Amniotic stem cell (primary cell): ENCODE results near the gene ELAC2.

Experiments used
- DNase-seq: peaks from one replicate; lab custom pipeline; 2025; lab: John Stamatoyannopoulos, UW

Gene ELAC2

GRCh38 chr17:13017655-13018459 lies at the start of gene ELAC2:
Gene ELAC2 (minus strand): TSS chr17:13018027. CDS start chr17:13017947, 80 bp downstream.
- DNase-seq, result peak; percentile 97

GRCh38 chr17:13065032-13065431 lies 47.2 kb upstream of the ELAC2 start:
- no peak for DNase-seq

GRCh38 chr17:13055131-13055530 lies 37.3 kb upstream of the ELAC2 start:
- no peak for DNase-seq

- DNase-seq, result no peak
Measured at GRCh38 chr17:13054666-13055065, 36.8 kb upstream of the ELAC2 start.

GRCh38 chr17:13051915-13052314 lies 34.1 kb upstream of the ELAC2 start:
- DNase-seq, result no peak

- DNase-seq, result no peak
Measured at GRCh38 chr17:13047011-13047606, 29.3 kb upstream of the ELAC2 start.

GRCh38 chr17:13046361-13046760 lies 28.5 kb upstream of the ELAC2 start:
- no peak for DNase-seq

- no peak for DNase-seq
Measured at GRCh38 chr17:13044572-13045065, 26.8 kb upstream of the ELAC2 start.

GRCh38 chr17:13038931-13039665 lies 21.3 kb upstream of the ELAC2 start:
- DNase-seq, result no peak

GRCh38 chr17:13036751-13037150 lies 18.9 kb upstream of the ELAC2 start:
- no peak for DNase-seq

- DNase-seq, result no peak
Measured at GRCh38 chr17:13035420-13035819, 17.6 kb upstream of the ELAC2 start.

- no peak for DNase-seq
Measured at GRCh38 chr17:13031718-13032350, 14.0 kb upstream of the ELAC2 start.

GRCh38 chr17:13030459-13031300 lies 12.9 kb upstream of the ELAC2 start:
- DNase-seq, result no peak

GRCh38 chr17:13030056-13030455 lies 12.2 kb upstream of the ELAC2 start:
- DNase-seq, result no peak

GRCh38 chr17:13029340-13029739 lies 11.5 kb upstream of the ELAC2 start:
- no peak for DNase-seq

GRCh38 chr17:13027246-13027645 lies 9.4 kb upstream of the ELAC2 start:
- DNase-seq, result no peak

- no peak for DNase-seq
Measured at GRCh38 chr17:13025687-13026086, 7.9 kb upstream of the ELAC2 start.

GRCh38 chr17:13025258-13025627 lies 7.4 kb upstream of the ELAC2 start:
- DNase-seq, result no peak

GRCh38 chr17:13024526-13025257 lies 6.9 kb upstream of the ELAC2 start:
- DNase-seq, result no peak

- no peak for DNase-seq
Measured at GRCh38 chr17:13024016-13024415, 6.2 kb upstream of the ELAC2 start.
